HG02610 (cell line): ENCODE data around the gene IQGAP2.

Source experiments
- ATAC-seq: cut with Tn5 transposase; IDR thresholded peaks from one replicate; pipeline ENCODE4 v1.9.1; 2021; ENCODE audit warnings: mild to moderate bottlenecking, moderate library complexity; ENCODE audit not compliant: unreplicated experiment

IQGAP2 gene

GRCh38 chr5:76475936-76476335 lies 72.9 kb downstream of the IQGAP2 start:
- no peak for ATAC-seq

GRCh38 chr5:76476474-76477038 lies 73.5 kb downstream of the IQGAP2 start:
- ATAC-seq: no peak

DNA sequence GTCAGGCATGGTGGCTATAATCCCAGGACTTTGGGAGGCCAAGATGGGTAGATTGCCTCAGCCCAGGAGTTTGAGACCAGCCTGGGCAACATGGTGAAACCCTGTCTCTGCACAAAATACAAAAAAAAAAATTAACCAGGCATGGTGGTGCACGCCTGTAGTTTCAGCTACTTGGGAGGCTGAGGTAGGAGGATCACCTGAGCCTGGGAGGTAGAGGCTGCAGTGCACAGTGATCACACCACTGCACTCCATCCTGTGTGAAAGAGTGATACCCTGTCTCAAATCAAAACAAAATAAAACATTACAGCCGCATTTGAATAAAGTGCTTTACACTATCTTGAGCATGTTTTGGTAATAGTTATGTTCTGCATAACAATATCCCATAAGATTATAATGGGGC lies 74.0 kb downstream of the IQGAP2 start:
- ATAC-seq: no peak

DNA sequence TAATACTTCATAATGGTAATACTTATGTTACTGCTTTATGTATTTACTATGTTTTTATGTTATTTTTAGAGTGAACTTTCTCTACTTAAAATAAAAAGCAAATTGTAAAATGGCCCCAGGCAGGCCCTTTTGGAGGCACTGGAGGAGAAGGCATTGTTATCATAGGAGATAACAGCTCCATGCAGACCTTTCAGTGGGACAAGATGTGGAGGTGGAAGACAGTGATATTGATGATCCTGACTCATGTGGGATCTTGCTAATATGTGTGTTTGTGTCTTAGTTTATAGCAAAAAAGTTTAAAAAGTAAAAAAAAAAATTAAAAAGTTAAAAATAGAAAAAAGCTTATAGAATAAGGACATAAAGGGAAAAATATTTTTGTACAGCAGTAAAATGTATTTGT lies 74.5 kb downstream of the IQGAP2 start:
- no peak for ATAC-seq

DNA sequence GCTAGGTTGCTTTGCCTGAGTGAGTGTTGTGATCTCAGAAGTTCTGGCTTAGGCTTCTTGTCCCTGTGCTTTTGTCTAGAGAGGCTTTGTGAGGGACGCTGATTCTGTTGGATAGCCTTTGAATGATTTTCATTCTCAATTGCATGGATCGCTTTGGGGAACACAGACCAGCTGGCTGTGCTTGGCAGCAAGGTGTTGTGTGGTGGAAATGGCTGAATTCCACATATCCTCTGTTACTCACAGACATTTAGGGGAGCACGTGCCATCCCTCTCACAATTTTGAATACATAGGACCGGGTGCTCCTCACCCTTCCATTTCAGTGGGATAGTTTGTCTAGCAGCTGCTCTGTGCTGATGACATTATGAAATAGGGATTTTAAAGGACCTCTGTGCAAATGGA lies 76.2 kb downstream of the IQGAP2 start:
- ATAC-seq: no peak

GRCh38 chr5:76479973-76480667 lies 77.0 kb downstream of the IQGAP2 start:
- ATAC-seq: no peak

DNA sequence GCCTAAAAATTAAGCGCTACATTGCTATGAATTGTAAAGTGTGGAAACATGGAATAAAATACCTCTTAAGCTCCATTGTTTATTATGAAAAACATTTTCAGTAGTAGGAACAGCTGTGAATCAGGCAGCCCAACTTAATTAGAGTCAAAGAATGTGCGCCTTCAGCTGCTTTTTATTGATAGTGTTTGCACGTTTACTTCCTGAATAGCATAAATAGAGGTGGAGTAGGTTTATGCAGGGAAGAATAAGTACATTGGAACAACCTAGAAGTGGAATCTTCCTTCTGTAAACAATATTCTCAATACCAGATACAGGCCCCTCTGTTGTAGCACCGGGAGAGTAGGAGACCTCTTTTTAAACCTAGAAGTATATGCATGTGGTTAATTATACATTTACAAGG lies 79.9 kb downstream of the IQGAP2 start:
- ATAC-seq: no peak

DNA sequence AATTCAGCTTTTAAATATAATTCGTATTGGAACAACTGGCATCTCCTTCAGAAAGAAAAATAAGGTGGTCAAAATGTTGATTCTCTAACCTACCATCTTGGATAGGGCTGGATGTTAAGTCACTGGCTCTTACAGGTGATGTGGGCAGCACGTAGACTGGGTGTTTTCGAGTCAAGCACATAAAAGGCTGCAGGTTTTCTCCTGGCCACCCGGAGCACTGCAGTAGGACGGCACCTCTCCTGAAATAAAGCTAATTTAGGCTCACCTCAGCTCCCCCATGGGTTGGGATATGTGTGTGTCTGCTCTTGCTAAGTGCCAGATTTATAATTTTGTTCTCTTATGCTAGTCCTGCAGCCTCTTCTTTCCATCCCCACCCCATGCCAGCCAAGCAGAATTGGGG lies 80.3 kb downstream of the IQGAP2 start:
- ATAC-seq: no peak

GRCh38 chr5:76483881-76484280 lies 80.8 kb downstream of the IQGAP2 start:
- ATAC-seq: no peak

- ATAC-seq: no peak
Measured at GRCh38 chr5:76485511-76485910, 82.4 kb downstream of the IQGAP2 start.

GRCh38 chr5:76487386-76487785 lies 84.3 kb downstream of the IQGAP2 start:
- ATAC-seq: no peak

GRCh38 chr5:76487821-76488220 lies 84.7 kb downstream of the IQGAP2 start:
- ATAC-seq: no peak

GRCh38 chr5:76488969-76489368 lies 85.9 kb downstream of the IQGAP2 start:
- ATAC-seq: no peak

DNA sequence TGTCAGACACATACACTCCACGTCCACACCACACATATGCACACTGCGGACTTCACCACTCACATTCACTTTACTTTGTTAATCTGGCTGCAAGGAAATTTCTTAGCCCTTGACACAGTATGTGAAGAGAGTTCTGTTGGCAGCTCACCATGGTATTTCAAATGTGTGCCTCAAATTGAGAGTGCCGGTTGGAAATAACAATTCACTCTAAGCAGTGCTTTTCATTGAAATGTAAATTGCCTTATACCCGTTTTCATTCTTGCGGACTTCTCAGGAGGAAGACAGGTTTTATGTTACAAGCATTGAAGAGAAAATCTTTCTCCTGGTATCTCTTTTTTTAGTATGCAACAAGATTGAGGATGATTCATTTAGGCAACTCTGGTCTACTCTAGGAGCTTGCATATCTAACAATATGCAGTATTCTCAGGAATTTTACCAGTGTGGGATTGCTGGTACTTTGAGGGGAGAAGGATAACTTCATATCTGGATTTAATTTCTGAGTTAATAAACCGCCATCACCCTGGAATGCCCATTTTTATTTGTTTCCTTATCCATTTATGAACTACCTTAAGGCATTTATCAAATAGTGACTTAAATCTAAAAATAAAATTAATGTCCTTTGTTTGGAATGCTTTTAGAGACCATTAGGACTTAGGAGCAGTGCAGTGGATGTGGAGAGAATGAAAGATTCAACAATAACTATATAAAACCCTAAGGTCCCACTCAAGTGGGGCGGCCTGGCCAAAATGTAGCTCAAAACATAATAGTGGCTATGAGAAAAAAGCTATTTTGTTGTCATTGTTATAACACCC lies 87.0 kb downstream of the IQGAP2 start:
- no peak for ATAC-seq

GRCh38 chr5:76490960-76491359 lies 87.9 kb downstream of the IQGAP2 start:
- no peak for ATAC-seq

GRCh38 chr5:76492819-76493189 lies 89.7 kb downstream of the IQGAP2 start:
- no peak for ATAC-seq

DNA sequence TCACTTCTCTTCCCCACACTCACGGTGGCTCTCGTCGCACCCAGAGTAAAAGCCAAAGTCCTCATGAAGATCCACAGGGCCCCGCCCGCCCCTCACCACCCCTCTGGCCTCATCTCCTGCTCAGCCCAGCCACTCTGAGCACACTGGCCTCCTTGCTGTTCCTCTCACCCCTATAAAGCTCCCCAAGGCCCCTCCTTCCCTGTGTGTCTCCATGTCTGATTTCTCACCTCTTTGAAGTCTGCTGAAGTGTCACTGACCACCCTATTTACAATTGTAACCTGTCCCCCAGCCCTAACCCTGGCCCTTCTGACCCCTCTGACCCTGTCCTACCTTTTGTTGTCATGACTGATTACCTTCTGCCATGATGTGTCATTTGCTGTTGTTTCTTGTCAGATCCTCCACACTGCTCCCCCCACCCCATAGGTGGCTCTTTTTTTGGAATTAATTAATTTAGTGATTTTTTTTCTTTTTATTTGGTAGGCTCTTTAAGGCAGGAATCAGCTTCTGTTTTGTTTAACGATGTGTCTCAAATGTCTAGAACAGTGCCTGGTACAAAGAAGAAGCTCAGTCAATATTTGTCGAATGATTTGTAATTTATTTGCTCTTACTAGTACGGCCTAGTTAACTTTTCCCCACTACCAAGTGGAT lies 90.2 kb downstream of the IQGAP2 start:
- ATAC-seq: no peak

DNA sequence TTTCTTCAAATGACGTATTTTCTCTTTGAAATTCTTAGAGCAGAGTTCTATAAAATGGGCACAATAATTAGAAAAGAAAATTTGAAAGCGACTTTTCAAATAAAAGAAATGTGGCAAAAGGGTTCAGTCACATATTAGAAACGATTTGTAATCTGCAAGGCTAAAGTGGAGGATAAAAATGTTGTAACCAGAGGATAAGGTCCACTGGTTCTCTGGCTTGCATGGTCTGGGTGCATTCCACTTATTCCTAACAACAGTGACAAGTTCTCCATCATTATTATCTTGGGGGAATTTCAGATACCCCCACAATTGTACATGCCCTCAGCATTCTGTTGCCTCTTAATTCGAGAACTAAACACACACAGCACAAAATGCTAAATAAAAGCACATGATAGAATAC lies 91.1 kb downstream of the IQGAP2 start:
- no peak for ATAC-seq

GRCh38 chr5:76495870-76496269 lies 92.8 kb downstream of the IQGAP2 start:
- ATAC-seq: no peak

GRCh38 chr5:76497065-76497460 lies 94.0 kb downstream of the IQGAP2 start:
- ATAC-seq: no peak

DNA sequence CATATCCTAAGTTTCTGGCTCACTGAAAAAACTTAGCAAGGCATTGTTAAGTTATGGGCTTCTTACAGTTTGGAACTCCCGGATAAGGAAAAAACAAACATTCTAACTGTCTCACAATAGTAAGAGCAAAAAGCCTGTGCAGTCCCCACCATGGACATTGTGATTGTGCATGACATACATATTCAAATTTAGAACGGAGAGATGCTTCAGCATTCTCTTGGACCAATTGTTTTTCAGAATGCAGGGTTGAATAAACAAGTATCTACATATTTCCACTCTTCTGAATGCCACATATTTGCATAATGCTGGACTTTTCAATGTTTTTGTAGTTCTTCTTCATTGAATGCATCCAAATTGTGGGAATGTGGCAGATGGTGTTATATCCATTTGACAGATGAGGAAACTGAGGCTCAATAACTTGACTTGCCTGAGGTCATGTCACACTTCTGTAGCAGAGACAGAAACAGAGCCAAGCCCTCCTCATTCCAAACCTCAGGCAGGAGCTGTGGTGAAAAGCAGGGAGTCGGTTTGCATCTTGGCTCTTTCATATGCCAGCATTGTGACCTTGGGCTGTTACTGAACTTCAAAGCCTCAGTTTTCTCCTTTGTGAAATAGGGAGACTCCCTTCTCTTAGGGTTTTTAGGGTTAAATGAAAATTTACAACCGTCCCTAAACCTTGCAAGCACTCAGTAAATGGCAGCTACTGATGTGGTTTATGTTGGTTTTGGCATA lies 95.1 kb downstream of the IQGAP2 start:
- ATAC-seq: no peak
